ENCODE measurements around the gene SCUBE1. TPM values are rescaled to one million over a fixed set of nuclear protein-coding genes. Genes with fewer than 3 reads are reported as not detected.

SCUBE1 gene
- total RNA-seq, 4 donors from 2014 or later = 81.3 to 214 (median 141) TPM

GRCh38 chr22:43272869-43273318, 70.3 kb downstream of the SCUBE1 start:
- Histone ChIP-seq H3K36me3 (no peaks in the 10 kb centered on the region), H3K27me3 (peaks cover 0 to 4% of the 10 kb centered on the region in 2 donors), H3K4me3 (no peak overlapping the region), H3K4me1 (peaks cover 0 to 23% (median 0%) of the 10 kb centered on the region in 4 donors), H3K9me3 (no peaks in the 10 kb centered on the region), H3K27ac (peak overlapping the region in 2 of 4 donors; percentile 64 to 80)
- WGBS, 2 donors = 48 to 58% methylated on average over 12 of the region's 12 CpGs
- TF ChIP-seq CTCF (IDR thresholded peaks at IDR 0.05) = no peak
- TF ChIP-seq EP300 (IDR thresholded peaks at IDR 0.05) = no peak
- TF ChIP-seq POLR2A (IDR thresholded peaks at IDR 0.05) = no peak
- DNase-seq (ENCODE audit: low spot score in 2 of 2) = no peak

- H3K27me3 ChIP-seq = peaks cover 0 to 7% of the 10 kb centered on the region in 2 donors
- peak overlapping the region; percentile 45 to 80 (median 62) for H3K27ac ChIP-seq
- TF ChIP-seq EP300 (IDR thresholded peaks at IDR 0.05) = peak in 1 of 2 donors; percentile 52
- no peak for TF ChIP-seq POLR2A (IDR thresholded peaks at IDR 0.05)
- peaks cover 0 to 23% (median 0%) of the 10 kb centered on the region in 4 donors for H3K4me1 ChIP-seq
- no peak for DNase-seq (ENCODE audit: low spot score in 2 of 2)
- WGBS, 2 donors = 71 to 85% methylated on average over 12 of the region's 12 CpGs
- H3K36me3 ChIP-seq = no peaks in the 10 kb centered on the region
- no peak overlapping the region for H3K4me3 ChIP-seq
- no peaks in the 10 kb centered on the region for H3K9me3 ChIP-seq
These were observed 70.9 kb downstream of the SCUBE1 start for GRCh38 chr22:43272301-43272700.

GRCh38 chr22:43270949-43271348, 72.2 kb downstream of the SCUBE1 start:
- H3K4me1 ChIP-seq = peaks cover 0 to 23% (median 0%) of the 10 kb centered on the region in 4 donors
- H3K4me3 ChIP-seq = no peak overlapping the region
- TF ChIP-seq CTCF (IDR thresholded peaks at IDR 0.05) (no peak), POLR2A (IDR thresholded peaks at IDR 0.05) (no peak), EP300 (IDR thresholded peaks at IDR 0.05) (no peak)
- DNase-seq (ENCODE audit: low spot score in 2 of 2) = no peak
- WGBS, 2 donors = 90 to 94% methylated on average over 7 of the region's 7 CpGs
- H3K27ac ChIP-seq = peak overlapping the region in 3 of 4 donors; percentile 24 to 80 (median 54)
- H3K36me3 ChIP-seq = no peaks in the 10 kb centered on the region
- H3K9me3 ChIP-seq = no peaks in the 10 kb centered on the region
- H3K27me3 ChIP-seq = peaks cover 0 to 16% of the 10 kb centered on the region in 2 donors

GRCh38 chr22:43270314-43270908, 72.8 kb downstream of the SCUBE1 start:
- Histone ChIP-seq H3K27me3 (peaks cover 0 to 16% of the 10 kb centered on the region in 2 donors), H3K4me1 (peaks cover 0 to 23% (median 0%) of the 10 kb centered on the region in 4 donors), H3K4me3 (no peak overlapping the region), H3K36me3 (no peaks in the 10 kb centered on the region), H3K9me3 (no peaks in the 10 kb centered on the region), H3K27ac (peak overlapping the region in 2 of 4 donors; percentile 24 to 80)
- WGBS, 2 donors = 69 to 80% methylated on average over 12 to 13 of the region's 13 CpGs
- DNase-seq (ENCODE audit: low spot score in 2 of 2) = no peak
- no peak for TF ChIP-seq POLR2A (IDR thresholded peaks at IDR 0.05)
- no peak for TF ChIP-seq CTCF (IDR thresholded peaks at IDR 0.05)
- no peak for TF ChIP-seq EP300 (IDR thresholded peaks at IDR 0.05)

GRCh38 chr22:43269646-43270045, 73.5 kb downstream of the SCUBE1 start:
- Histone ChIP-seq H3K27ac (peak overlapping the region in 1 of 4 donors; percentile 15), H3K4me3 (no peak overlapping the region), H3K4me1 (peaks cover 0 to 29% (median 3%) of the 10 kb centered on the region in 4 donors), H3K36me3 (no peaks in the 10 kb centered on the region), H3K9me3 (no peaks in the 10 kb centered on the region), H3K27me3 (peaks cover 0 to 21% of the 10 kb centered on the region in 2 donors)
- no peak for DNase-seq (ENCODE audit: low spot score in 2 of 2)
- WGBS, 2 donors = 51 to 75% methylated on average over 14 of the region's 14 CpGs
- no peak for TF ChIP-seq CTCF (IDR thresholded peaks at IDR 0.05)
- TF ChIP-seq POLR2A (IDR thresholded peaks at IDR 0.05) = no peak
- no peak for TF ChIP-seq EP300 (IDR thresholded peaks at IDR 0.05)
